Kasumi-1 (cell line): ENCODE results near the gene MAP7D1.

ENCODE experiments used
- DNase-seq, 2 experiments: peaks; one replicate each; lab custom pipeline; 2025; lab: John Stamatoyannopoulos, UW

MAP7D1 gene

DNA sequence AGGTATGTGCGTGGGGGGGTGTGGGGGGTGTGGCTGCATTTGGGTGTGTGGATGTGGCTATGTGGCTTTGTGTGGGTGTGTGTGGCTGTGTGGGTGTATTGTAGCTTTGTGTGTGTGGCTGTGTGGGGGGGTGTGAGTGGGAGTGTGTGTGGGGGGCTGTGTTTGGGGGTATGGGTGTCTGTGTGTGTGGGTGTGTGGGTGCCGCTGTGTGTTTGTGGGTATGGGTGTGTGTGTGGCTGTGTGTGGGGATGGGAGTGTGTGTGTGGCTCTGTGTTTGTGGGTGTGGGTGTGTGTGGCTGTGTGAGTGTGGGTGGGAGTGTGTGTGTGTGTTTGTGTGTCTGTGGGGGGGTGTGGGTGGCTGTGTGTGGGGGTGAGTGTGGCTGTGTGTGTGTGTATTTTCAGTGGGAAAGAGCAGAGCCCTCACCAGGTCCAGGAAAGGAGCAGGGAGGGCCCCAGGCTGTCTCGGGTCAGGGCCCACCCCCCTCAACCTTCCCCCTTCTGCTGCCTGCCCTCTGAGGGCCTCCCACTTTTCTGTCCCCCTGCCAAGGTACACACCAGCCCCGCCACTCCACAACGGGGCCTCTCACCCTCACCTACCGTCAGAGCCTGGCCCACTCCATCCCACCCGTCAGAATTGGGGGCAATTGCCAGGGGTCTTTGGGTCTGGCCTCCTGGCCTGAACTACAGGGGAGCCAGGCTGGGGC is 29.0 kb upstream of the MAP7D1 start:
- no peak for DNase-seq

DNA sequence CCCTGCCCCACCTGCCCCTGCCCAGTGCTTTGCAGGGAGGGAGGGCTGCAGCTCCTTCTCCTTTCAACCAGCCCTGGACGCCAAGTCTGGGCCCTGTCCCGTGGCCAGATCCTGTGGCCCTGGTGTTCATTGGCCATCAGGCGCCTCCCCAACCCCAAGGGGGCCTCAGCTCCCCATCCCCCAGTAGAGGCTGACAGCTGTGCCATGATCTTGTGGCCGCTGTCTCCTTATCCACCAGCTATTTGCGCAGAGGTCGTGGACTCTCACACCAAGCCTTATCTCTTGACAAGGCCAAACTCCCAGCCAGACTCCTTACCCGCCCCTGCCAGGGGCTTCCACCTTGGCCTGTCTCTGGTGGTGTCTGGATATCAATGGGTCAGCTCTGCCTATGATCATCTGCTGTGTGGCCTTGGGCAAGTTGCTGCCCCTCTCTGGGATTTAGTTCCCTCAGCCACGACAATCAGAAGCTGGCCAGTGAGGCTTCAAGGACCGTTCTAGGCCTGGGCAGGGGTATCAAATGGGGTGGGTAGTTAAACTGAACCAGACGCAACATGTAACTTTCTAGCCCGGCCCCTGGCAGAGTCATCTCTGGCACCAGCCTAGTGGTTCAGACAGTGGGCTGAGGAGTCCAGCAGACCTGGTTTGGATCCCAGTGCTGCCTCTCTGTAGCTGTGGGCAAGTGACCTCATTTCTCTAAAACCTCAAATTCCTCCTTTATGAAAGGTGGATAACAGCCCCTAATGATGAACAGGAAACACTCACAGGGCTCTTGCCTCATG is 27.6 kb upstream of the MAP7D1 start:
- no peak for DNase-seq

GRCh38 chr1:36128905-36129206 is 27.1 kb upstream of the MAP7D1 start:
- no peak for DNase-seq

GRCh38 chr1:36132029-36132428 is 23.9 kb upstream of the MAP7D1 start:
- DNase-seq = no peak

- no peak for DNase-seq
Observed at GRCh38 chr1:36133484-36133883, 22.5 kb upstream of the MAP7D1 start.

DNA sequence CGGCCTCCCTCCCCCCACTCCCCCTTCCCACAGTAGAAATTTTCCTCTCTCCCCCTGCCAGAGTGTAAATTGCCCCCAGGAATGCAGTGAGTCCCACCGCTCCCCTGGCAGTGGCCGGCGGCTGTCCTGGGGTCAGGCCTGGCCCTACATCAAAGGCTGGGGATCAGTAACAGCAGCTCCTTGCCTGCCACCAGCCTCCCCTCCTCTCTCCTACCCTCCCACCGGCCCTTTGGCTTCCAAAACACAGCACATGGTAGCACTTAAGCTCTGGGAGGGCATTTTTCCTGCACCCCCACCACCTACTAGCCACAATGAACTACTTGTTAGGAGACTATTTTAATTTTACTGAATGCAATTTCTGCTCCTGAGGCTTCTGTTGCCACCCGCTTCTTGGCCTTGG is 21.9 kb upstream of the MAP7D1 start:
- no peak for DNase-seq

GRCh38 chr1:36134505-36135329 is 21.2 kb upstream of the MAP7D1 start:
- DNase-seq = peak; percentile 8 to 51

DNA sequence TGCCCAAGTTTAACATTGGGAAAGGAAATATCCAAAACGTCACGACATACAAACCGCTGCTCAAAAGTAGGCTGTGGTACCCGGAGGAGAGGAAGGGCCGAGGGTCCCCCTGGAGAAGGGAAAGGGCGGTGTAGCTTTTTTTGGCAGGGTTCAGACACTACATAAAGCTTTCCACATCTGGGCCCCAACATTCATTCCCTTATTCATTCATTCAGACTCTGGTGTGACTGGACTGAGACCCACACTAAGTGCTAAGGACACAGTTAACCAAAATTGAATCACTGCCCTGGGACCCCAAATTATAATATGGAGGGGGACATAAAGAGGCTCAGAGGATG is 20.7 kb upstream of the MAP7D1 start:
- DNase-seq = no peak

- DNase-seq = no peak
Observed at GRCh38 chr1:36135796-36136195, 20.2 kb upstream of the MAP7D1 start.

DNA sequence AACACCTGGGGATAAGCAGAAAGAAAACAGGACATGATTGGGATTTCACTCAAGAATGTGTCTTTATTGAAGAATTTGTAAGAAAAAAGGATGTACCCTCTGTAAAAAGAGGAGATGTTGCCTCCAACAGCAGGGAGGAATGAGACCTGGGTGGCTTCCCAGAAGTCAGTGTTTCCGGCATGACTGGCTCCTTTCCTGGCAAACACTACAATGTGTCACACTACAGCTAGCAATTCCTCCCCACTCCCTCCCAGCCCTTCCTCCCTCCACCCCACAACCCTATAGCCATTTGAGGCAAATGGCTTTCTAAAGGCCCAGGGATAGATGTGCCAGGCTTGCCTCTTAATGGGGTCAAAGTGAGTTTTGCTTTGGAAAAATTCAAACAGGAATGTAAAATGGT is 19.4 kb upstream of the MAP7D1 start:
- no peak for DNase-seq

DNA sequence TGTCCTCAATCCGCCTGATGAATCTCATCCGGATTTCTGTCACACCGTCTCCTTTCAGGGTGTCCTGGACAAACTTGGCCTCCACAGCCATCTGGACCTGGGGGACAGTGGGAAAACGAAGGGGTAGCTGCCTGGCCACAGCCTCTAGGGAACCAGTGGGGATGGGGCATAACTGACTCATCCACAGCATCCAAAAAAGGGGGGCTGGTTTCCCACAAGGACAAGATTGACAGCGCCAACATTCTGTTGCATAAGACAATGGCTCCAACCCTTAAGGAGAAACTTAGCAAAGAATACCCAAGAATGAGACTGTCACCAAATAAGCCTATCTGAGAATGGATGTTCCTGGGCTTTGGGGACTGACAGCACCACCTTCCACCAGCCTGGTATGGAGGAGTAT is 18.7 kb upstream of the MAP7D1 start:
- DNase-seq = no peak

- no peak for DNase-seq
Observed at GRCh38 chr1:36137776-36138175, 18.2 kb upstream of the MAP7D1 start.

DNA sequence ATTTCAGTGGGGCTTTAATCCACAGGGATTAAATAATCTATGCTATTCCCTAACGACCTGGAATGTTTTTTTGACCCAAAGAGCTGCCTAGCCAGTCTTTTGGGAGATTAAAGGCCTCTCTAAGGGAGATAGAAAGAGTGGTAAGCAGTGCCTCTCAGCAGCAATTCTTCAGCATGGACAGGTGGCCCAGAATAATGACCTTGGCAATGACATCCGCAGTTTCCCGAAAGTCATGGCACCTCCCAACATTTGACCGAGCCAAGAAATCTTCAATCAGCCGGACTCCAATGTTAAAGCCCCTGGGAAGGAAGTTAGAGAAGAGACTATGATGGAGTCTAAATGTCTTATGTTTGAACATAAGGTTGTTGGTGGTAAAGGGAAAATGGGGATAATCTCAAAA is 16.4 kb upstream of the MAP7D1 start:
- DNase-seq = no peak

DNA sequence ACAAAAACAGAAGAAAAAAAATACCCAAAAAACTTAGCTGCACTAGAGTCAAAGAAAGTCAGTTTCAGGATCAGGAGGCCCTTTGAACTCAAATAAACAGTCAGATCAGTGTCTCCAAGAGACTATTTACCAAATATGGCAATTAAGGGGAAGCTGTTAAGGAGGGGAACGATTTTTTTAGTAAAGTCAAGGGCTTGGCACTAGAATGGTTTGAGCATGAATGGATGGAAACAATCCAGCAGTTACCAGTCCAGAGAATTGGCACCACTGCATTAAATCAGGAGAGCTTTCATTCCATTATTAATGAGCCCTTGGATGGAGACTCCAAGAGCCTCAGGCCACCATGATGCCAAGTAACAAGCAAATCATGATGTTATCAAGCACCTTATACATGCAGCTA is 13.8 kb upstream of the MAP7D1 start:
- DNase-seq = peak; percentile 15 to 33

DNA sequence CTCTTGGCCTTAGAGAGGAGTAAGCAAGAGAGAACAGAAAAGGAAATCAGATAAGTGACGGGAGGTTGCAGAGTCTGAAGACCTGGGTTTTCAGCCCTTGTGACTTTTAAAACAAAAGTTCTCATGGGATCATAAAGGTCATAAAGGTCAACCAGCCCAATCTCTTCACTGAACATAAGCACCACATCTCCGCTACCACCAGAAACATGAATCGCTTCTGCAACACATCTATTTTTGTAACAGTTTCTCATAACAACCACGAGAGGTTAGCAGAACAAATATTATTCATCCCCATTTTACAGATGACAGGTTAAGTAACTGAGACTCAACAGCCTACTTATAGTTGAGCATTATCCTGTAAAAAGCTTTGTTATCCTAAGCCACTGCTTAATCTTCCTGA is 12.5 kb upstream of the MAP7D1 start:
- no peak for DNase-seq

DNA sequence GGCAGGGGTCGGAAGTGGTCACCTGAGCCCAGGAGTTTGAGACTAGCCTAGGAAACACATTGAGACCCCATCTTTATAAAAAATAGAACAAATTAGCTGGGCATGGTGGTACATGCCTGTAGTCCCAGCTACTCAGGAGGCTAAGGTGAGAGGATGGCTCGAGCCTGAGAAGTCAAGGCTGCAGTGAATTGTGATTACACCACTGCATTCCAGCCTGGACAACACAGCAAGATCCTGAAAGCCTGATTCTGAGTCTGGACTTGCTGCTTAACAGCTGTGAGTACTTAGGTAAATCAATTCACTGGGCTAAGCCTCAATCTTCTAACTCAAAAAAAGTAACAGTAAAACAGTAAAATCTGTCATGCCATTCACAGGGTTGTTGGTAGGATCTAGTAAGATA is 11.5 kb upstream of the MAP7D1 start:
- DNase-seq = no peak

DNA sequence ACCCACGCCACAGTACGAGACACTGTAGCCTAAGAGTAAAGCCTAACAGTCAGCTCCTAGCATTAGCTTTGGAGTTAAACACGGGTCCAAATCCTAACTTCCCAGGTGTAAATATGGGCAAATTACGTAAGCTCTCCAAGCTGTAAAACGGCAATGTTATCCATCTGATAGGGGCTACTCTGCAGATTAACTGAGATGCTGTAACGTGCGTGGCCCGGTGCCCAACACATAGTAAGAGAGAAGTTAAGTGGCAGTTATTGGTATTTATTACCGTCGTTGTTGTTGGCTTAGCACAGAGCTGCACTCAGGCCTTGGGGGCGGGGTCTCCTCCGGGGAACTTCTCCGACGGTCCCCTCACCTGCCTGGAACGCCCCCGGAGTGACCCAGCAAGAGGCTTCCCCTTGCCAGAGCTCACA is 7.1 kb upstream of the MAP7D1 start:
- DNase-seq = peak in 1 of 2 experiments; percentile 37

- DNase-seq = peak; percentile 99 to 100
Observed at GRCh38 chr1:36149237-36149972, 6.6 kb upstream of the MAP7D1 start, which contains the start of gene TRAPPC3. Gene TRAPPC3 (minus strand): TSS chr1:36149486. CDS start chr1:36149378, 108 bp downstream.

- DNase-seq = no peak
Observed at GRCh38 chr1:36149973-36150295, 6.0 kb upstream of the MAP7D1 start.

GRCh38 chr1:36150296-36151133 is 5.4 kb upstream of the MAP7D1 start:
- DNase-seq = peak; percentile 59 to 70

- DNase-seq = no peak
Observed at GRCh38 chr1:36151134-36151844, 4.7 kb upstream of the MAP7D1 start.
